Measurements from ENCODE around the gene FBXO36.

GRCh38 chr2:229914171-229914570, 8.1 kb upstream of the FBXO36 start:
- TF ChIP-seq, protein P1, sequence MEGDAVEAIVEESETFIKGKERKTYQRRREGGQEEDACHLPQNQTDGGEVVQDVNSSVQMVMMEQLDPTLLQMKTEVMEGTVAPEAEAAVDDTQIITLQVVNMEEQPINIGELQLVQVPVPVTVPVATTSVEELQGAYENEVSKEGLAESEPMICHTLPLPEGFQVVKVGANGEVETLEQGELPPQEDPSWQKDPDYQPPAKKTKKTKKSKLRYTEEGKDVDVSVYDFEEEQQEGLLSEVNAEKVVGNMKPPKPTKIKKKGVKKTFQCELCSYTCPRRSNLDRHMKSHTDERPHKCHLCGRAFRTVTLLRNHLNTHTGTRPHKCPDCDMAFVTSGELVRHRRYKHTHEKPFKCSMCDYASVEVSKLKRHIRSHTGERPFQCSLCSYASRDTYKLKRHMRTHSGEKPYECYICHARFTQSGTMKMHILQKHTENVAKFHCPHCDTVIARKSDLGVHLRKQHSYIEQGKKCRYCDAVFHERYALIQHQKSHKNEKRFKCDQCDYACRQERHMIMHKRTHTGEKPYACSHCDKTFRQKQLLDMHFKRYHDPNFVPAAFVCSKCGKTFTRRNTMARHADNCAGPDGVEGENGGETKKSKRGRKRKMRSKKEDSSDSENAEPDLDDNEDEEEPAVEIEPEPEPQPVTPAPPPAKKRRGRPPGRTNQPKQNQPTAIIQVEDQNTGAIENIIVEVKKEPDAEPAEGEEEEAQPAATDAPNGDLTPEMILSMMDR (IDR thresholded peaks at IDR 0.05) = no peak
- no peak for TF ChIP-seq POLR2A (IDR thresholded peaks at IDR 0.05)

All from esophagus squamous epithelium (tissue), 4 donors.